KMS-11 (cell line): ENCODE results near the gene RNF25.

Experiments used
- H2AFZ ChIP-seq: fragments of 200-600 bp; sonication (generic); 2 replicates; pipeline ENCODE4 v1.6.1; 2016; ENCODE audit warnings: antibody characterized with exemption, mixed run types, low read depth
- H3K27ac ChIP-seq: fragments of 200-600 bp; sonication (generic); 2 replicates; pipeline ENCODE4 v1.6.1; 2016; ENCODE audit warnings: mild to moderate bottlenecking, mixed run types
- H3K27me3 ChIP-seq: fragments of 200-600 bp; sonication (generic); 2 replicates; pipeline ENCODE4 v1.6.1; 2017; ENCODE audit warnings: mild to moderate bottlenecking, low read depth, mixed run types, moderate library complexity; ENCODE audit not compliant: insufficient read depth
- H3K36me3 ChIP-seq: fragments of 200-600 bp; sonication (generic); 2 replicates; pipeline ENCODE4 v1.6.1; 2017; ENCODE audit warnings: mild to moderate bottlenecking, mixed run types; ENCODE audit not compliant: insufficient read depth
- H3K4me1 ChIP-seq: fragments of 200-600 bp; sonication (generic); 2 replicates; pipeline ENCODE4 v1.6.1; 2016; ENCODE audit warnings: mild to moderate bottlenecking, low read depth, mixed run types; ENCODE audit not compliant: poor library complexity, severe bottlenecking
- H3K4me2 ChIP-seq: fragments of 200-600 bp; sonication (generic); 2 replicates; pipeline ENCODE4 v1.7.0; 2016; ENCODE audit warnings: mild to moderate bottlenecking, mixed run types
- H3K4me3 ChIP-seq: fragments of 200-600 bp; sonication (generic); IDR thresholded peaks from 2 replicates; pipeline ENCODE4 v1.6.1; 2017; ENCODE audit warnings: low read depth, low read length, mixed read lengths; ENCODE audit not compliant: insufficient read depth
- H3K79me2 ChIP-seq: fragments of 200-600 bp; sonication (generic); 2 replicates; pipeline ENCODE4 v1.6.1; 2016; ENCODE audit warnings: low read depth, mixed run types; ENCODE audit not compliant: insufficient read depth
- H3K9ac ChIP-seq: fragments of 200-600 bp; sonication (generic); 2 replicates; pipeline ENCODE4 v1.6.1; 2016; ENCODE audit warnings: mild to moderate bottlenecking, mixed run types
- H4K20me1 ChIP-seq: fragments of 200-600 bp; sonication (generic); 2 replicates; pipeline ENCODE4 v1.6.1; 2016; ENCODE audit warnings: mild to moderate bottlenecking, mixed run types; ENCODE audit not compliant: insufficient read depth
- CTCF ChIP-seq: fragments of 200-600 bp; sonication (generic); conservative IDR thresholded peaks from 2 replicates; pipeline ENCODE4 v1.6.1; 2017; ENCODE audit warnings: low read depth, mild to moderate bottlenecking, antibody characterized with exemption, low read length, moderate library complexity, mixed read lengths

RNF25 gene

DNA sequence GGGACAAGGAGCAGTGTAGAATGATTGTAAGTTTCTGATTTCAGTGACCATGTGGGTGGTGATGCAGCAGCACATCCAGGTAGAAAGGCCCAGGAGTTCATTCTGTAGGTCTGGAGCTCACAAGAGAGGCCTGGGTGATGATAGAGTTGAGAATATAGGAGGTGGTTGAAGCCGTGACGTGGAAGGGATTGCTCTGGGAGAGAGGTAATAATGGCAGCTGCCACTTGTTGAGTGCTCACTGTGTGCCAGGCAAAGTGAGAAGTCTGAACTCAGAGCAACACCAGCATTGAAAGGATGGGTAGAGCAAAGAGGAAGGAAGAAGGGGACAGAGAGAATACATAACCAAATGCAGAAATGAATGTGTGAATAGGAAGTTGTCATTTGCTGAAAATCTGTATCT is 42.1 kb upstream of the RNF25 start:
- Histone ChIP-seq H3K79me2 (peaks cover 47% of the 10 kb centered on the region), H4K20me1 (no peaks in the 10 kb centered on the region)

DNA sequence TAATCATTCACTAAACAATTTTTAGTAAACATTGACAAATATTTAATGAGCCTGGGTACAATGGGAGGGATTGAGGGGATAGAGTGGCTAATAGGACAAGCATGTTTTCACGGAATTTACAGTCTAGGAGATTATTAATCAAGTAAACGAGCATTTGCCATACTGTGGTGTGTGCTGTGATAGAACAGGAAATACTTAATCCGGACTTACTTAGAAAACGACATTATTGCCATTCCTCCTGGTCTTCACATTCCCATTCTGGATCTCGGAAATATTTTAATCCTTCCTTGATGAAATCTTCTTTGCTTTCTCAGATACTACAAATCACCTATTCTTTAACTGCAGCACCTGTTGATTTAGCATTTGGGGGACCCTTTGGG is 39.7 kb upstream of the RNF25 start:
- Histone ChIP-seq H3K79me2 (peaks cover 36% of the 10 kb centered on the region), H3K4me3 (peak overlapping the region; percentile 84), H3K27ac (0 out of 2 replicates have a peak overlapping the region, but pooled peaks have one; percentile 59), H3K27me3 (no peaks in the 10 kb centered on the region), H4K20me1 (no peaks in the 10 kb centered on the region), H3K36me3 (no peaks in the 10 kb centered on the region), H3K9ac (peak overlapping the region; percentile 75), H3K4me1 (peaks cover 48% of the 10 kb centered on the region), H2AFZ (peak overlapping the region; percentile 86; the same call in 1 of the 2 replicates), H3K4me2 (peak overlapping the region; percentile 79)
- TF ChIP-seq CTCF = no peak

More for the DNA sequence above, 42.1 kb upstream of the RNF25 start:
- no peak overlapping the region for H2AFZ ChIP-seq
- H3K4me2 ChIP-seq = no peak overlapping the region
- TF ChIP-seq CTCF = no peak
- H3K4me1 ChIP-seq = peaks cover 36% of the 10 kb centered on the region
- no peaks in the 10 kb centered on the region for H3K27me3 ChIP-seq
- H3K9ac ChIP-seq = no peak overlapping the region
- H3K27ac ChIP-seq = no peak overlapping the region
- H3K36me3 ChIP-seq = no peaks in the 10 kb centered on the region
- no peak overlapping the region for H3K4me3 ChIP-seq

- Histone ChIP-seq H2AFZ (peak within 1 kb of the TSS; percentile 86), H3K4me1 (peaks cover 48% of the 10 kb centered on the region), H3K79me2 (peaks cover 36% of the 10 kb centered on the region), H3K4me3 (peak within 1 kb of the TSS; percentile 84), H3K4me2 (peak within 1 kb of the TSS; percentile 79), H4K20me1 (no peaks in the 10 kb centered on the region), H3K27me3 (no peaks in the 10 kb centered on the region), H3K27ac (peak within 1 kb of the TSS; percentile 59), H3K9ac (peak within 1 kb of the TSS; percentile 75), H3K36me3 (no peaks in the 10 kb centered on the region)
- TF ChIP-seq CTCF = peak; percentile 69
Observed at GRCh38 chr2:218710687-218711549, 39.1 kb upstream of the RNF25 start, which contains the start of gene TTLL4. TTLL4 (plus strand) TSS chr2:218710835; CDS start chr2:218737677, 26,842 bp downstream.

DNA sequence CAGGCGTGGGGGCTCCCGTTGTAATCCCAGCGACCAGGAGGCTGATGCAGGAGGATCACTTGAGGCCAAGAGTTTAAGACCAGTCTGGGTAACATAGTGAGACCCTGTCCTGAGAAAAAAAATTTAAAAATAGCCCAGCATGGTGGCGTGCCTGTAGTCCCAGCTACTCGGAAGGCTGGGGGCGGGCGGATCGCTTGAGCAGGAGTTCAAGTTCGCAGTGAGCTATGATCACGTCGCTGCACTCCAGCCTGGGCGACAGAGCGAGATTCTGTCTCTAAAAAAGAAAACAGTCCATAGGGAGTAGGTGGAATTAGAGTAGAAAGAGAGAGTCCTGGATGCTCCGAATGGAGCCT is 38.5 kb upstream of the RNF25 start:
- no peaks in the 10 kb centered on the region for H3K27me3 ChIP-seq
- H4K20me1 ChIP-seq = no peaks in the 10 kb centered on the region
- peak overlapping the region; percentile 86; the same call in 1 of the 2 replicates for H2AFZ ChIP-seq
- peaks cover 35% of the 10 kb centered on the region for H3K79me2 ChIP-seq
- no peak for TF ChIP-seq CTCF
- peaks cover 48% of the 10 kb centered on the region for H3K4me1 ChIP-seq
- H3K4me2 ChIP-seq = peak overlapping the region; percentile 47; the same call in 1 of the 2 replicates
- H3K27ac ChIP-seq = no peak overlapping the region
- H3K4me3 ChIP-seq = no peak overlapping the region
- H3K9ac ChIP-seq = no peak overlapping the region
- no peaks in the 10 kb centered on the region for H3K36me3 ChIP-seq
